ENCODE results near the gene ADAMTS8.

Gene ADAMTS8

GRCh38 chr11:130426223-130426836 is 2.1 kb downstream of the ADAMTS8 start:
- WGBS (ENCODE audit: extremely low coverage, insufficient coverage, low lambda C conversion rate), result no CpG with 5 or more reads among the region's 5 CpGs
- no peak overlapping the region for H3K4ac ChIP-seq (ENCODE audit: low read depth, low read length)

GRCh38 chr11:130425156-130425555 is 3.3 kb downstream of the ADAMTS8 start:
- Histone ChIP-seq H3K4ac (ENCODE audit: low read depth, low read length) (no peak overlapping the region), H4K8ac (ENCODE audit: low read depth, low read length) (no peak overlapping the region), H4K5ac (ENCODE audit: low read length) (no peak overlapping the region), H3K56ac (ENCODE audit: low read length) (no peak overlapping the region), H2BK5ac (ENCODE audit: low read length) (no peak overlapping the region), H3K4me2 (ENCODE audit: low read length) (no peak overlapping the region), H3K79me1 (ENCODE audit: low read length) (no peaks in the 10 kb centered on the region), H3K27me3 (ENCODE audit: insufficient read depth, low read length, poor library complexity) (peaks cover 9% of the 10 kb centered on the region), H3K36me3 (ENCODE audit: control insufficient read depth, insufficient read depth, low read length) (no peaks in the 10 kb centered on the region), H3K27ac (ENCODE audit: low read depth, low read length) (no peak overlapping the region), H3K18ac (ENCODE audit: low read length) (no peak overlapping the region), H2BK120ac (ENCODE audit: low read depth, low read length) (no peak overlapping the region), H3K23ac (ENCODE audit: low read length) (peak overlapping the region; percentile 1), H3K4me3 (ENCODE audit: low read length) (no peak overlapping the region), H3K4me1 (ENCODE audit: control insufficient read depth, low read depth, low read length) (no peaks in the 10 kb centered on the region), H2BK15ac (replicated peaks; ENCODE audit: low read depth) (no peak overlapping the region), H2AK5ac (ENCODE audit: low read length) (peak overlapping the region; percentile 46), H3K79me2 (ENCODE audit: control insufficient read depth, insufficient read depth, low read length) (no peaks in the 10 kb centered on the region), H3K9ac (ENCODE audit: low read length) (no peak overlapping the region)
- no CpG with 5 or more reads among the region's 8 CpGs for WGBS (ENCODE audit: extremely low coverage, insufficient coverage, low lambda C conversion rate)
- no peak for DNase-seq

More at GRCh38 chr11:130426223-130426836, 2.1 kb downstream of the ADAMTS8 start:
- no peak overlapping the region for H2BK5ac ChIP-seq (ENCODE audit: low read length)
- no peak for DNase-seq
- H3K79me1 ChIP-seq (ENCODE audit: low read length), result no peaks in the 10 kb centered on the region
- no peak overlapping the region for H3K56ac ChIP-seq (ENCODE audit: low read length)
- no peak overlapping the region for H2BK120ac ChIP-seq (ENCODE audit: low read depth, low read length)
- no peak overlapping the region for H3K4me2 ChIP-seq (ENCODE audit: low read length)
- H3K36me3 ChIP-seq (ENCODE audit: control insufficient read depth, insufficient read depth, low read length), result no peaks in the 10 kb centered on the region
- no peak overlapping the region for H4K8ac ChIP-seq (ENCODE audit: low read depth, low read length)
- H3K23ac ChIP-seq (ENCODE audit: low read length), result no peak overlapping the region
- H3K27ac ChIP-seq (ENCODE audit: low read depth, low read length), result no peak overlapping the region
- H3K4me1 ChIP-seq (ENCODE audit: control insufficient read depth, low read depth, low read length), result no peaks in the 10 kb centered on the region
- no peak overlapping the region for H4K5ac ChIP-seq (ENCODE audit: low read length)
- H3K79me2 ChIP-seq (ENCODE audit: control insufficient read depth, insufficient read depth, low read length), result no peaks in the 10 kb centered on the region
- H3K4me3 ChIP-seq (ENCODE audit: low read length), result no peak overlapping the region
- H3K18ac ChIP-seq (ENCODE audit: low read length), result no peak overlapping the region
- H3K9ac ChIP-seq (ENCODE audit: low read length), result no peak overlapping the region
- peaks cover 9% of the 10 kb centered on the region for H3K27me3 ChIP-seq (ENCODE audit: insufficient read depth, low read length, poor library complexity)
- H2AK5ac ChIP-seq (ENCODE audit: low read length), result no peak overlapping the region
- no peak overlapping the region for H2BK15ac ChIP-seq (replicated peaks; ENCODE audit: low read depth)

GRCh38 chr11:130424613-130425140 is 3.7 kb downstream of the ADAMTS8 start:
- no CpG with 5 or more reads among the region's 14 CpGs for WGBS (ENCODE audit: extremely low coverage, insufficient coverage, low lambda C conversion rate)
- no peaks in the 10 kb centered on the region for H3K79me1 ChIP-seq (ENCODE audit: low read length)
- H3K4me3 ChIP-seq (ENCODE audit: low read length), result no peak overlapping the region
- H2BK120ac ChIP-seq (ENCODE audit: low read depth, low read length), result no peak overlapping the region
- no peak overlapping the region for H4K8ac ChIP-seq (ENCODE audit: low read depth, low read length)
- H3K4me1 ChIP-seq (ENCODE audit: control insufficient read depth, low read depth, low read length), result no peaks in the 10 kb centered on the region
- no peak overlapping the region for H3K27ac ChIP-seq (ENCODE audit: low read depth, low read length)
- no peaks in the 10 kb centered on the region for H3K79me2 ChIP-seq (ENCODE audit: control insufficient read depth, insufficient read depth, low read length)
- no peak overlapping the region for H3K18ac ChIP-seq (ENCODE audit: low read length)
- H4K5ac ChIP-seq (ENCODE audit: low read length), result no peak overlapping the region
- no peak overlapping the region for H2BK5ac ChIP-seq (ENCODE audit: low read length)
- no peak overlapping the region for H2BK15ac ChIP-seq (replicated peaks; ENCODE audit: low read depth)
- no peaks in the 10 kb centered on the region for H3K36me3 ChIP-seq (ENCODE audit: control insufficient read depth, insufficient read depth, low read length)
- no peak overlapping the region for H3K4me2 ChIP-seq (ENCODE audit: low read length)
- H3K23ac ChIP-seq (ENCODE audit: low read length), result peak overlapping the region; percentile 1
- DNase-seq, result no peak
- peak overlapping the region; percentile 46 for H2AK5ac ChIP-seq (ENCODE audit: low read length)
- H3K56ac ChIP-seq (ENCODE audit: low read length), result peak overlapping the region; percentile 5
- H3K9ac ChIP-seq (ENCODE audit: low read length), result no peak overlapping the region
- H3K27me3 ChIP-seq (ENCODE audit: insufficient read depth, low read length, poor library complexity), result peaks cover 9% of the 10 kb centered on the region
- H3K4ac ChIP-seq (ENCODE audit: low read depth, low read length), result no peak overlapping the region

GRCh38 chr11:130423541-130424142 is 4.8 kb downstream of the ADAMTS8 start:
- DNase-seq, result peak; percentile 61
- no CpG with 5 or more reads among the region's 16 CpGs for WGBS (ENCODE audit: extremely low coverage, insufficient coverage, low lambda C conversion rate)

GRCh38 chr11:130422251-130422995 is 6.0 kb downstream of the ADAMTS8 start:
- Histone ChIP-seq H3K18ac (ENCODE audit: low read length) (no peak overlapping the region), H3K79me2 (ENCODE audit: control insufficient read depth, insufficient read depth, low read length) (no peaks in the 10 kb centered on the region), H2BK5ac (ENCODE audit: low read length) (no peak overlapping the region), H3K27ac (ENCODE audit: low read depth, low read length) (no peak overlapping the region), H3K56ac (ENCODE audit: low read length) (no peak overlapping the region), H3K27me3 (ENCODE audit: insufficient read depth, low read length, poor library complexity) (no peaks in the 10 kb centered on the region), H4K8ac (ENCODE audit: low read depth, low read length) (no peak overlapping the region), H3K4me2 (ENCODE audit: low read length) (no peak overlapping the region), H2AK5ac (ENCODE audit: low read length) (no peak overlapping the region), H3K4ac (ENCODE audit: low read depth, low read length) (no peak overlapping the region), H3K4me3 (ENCODE audit: low read length) (no peak overlapping the region), H2BK15ac (replicated peaks; ENCODE audit: low read depth) (no peak overlapping the region), H2BK120ac (ENCODE audit: low read depth, low read length) (no peak overlapping the region), H3K79me1 (ENCODE audit: low read length) (no peaks in the 10 kb centered on the region), H3K36me3 (ENCODE audit: control insufficient read depth, insufficient read depth, low read length) (no peaks in the 10 kb centered on the region), H3K23ac (ENCODE audit: low read length) (no peak overlapping the region), H3K9ac (ENCODE audit: low read length) (no peak overlapping the region), H4K5ac (ENCODE audit: low read length) (no peak overlapping the region), H3K4me1 (ENCODE audit: control insufficient read depth, low read depth, low read length) (no peaks in the 10 kb centered on the region)
- DNase-seq, result no peak
- no CpG with 5 or more reads among the region's 22 CpGs for WGBS (ENCODE audit: extremely low coverage, insufficient coverage, low lambda C conversion rate)

More at GRCh38 chr11:130423541-130424142, 4.8 kb downstream of the ADAMTS8 start:
- H3K23ac ChIP-seq (ENCODE audit: low read length), result no peak overlapping the region
- no peak overlapping the region for H2BK5ac ChIP-seq (ENCODE audit: low read length)
- no peak overlapping the region for H3K9ac ChIP-seq (ENCODE audit: low read length)
- no peaks in the 10 kb centered on the region for H3K79me2 ChIP-seq (ENCODE audit: control insufficient read depth, insufficient read depth, low read length)
- peak overlapping the region; percentile 2 for H3K18ac ChIP-seq (ENCODE audit: low read length)
- H3K36me3 ChIP-seq (ENCODE audit: control insufficient read depth, insufficient read depth, low read length), result no peaks in the 10 kb centered on the region
- peaks cover 2% of the 10 kb centered on the region for H3K27me3 ChIP-seq (ENCODE audit: insufficient read depth, low read length, poor library complexity)
- no peak overlapping the region for H4K5ac ChIP-seq (ENCODE audit: low read length)
- no peak overlapping the region for H2AK5ac ChIP-seq (ENCODE audit: low read length)
- no peak overlapping the region for H2BK120ac ChIP-seq (ENCODE audit: low read depth, low read length)
- no peak overlapping the region for H3K4me2 ChIP-seq (ENCODE audit: low read length)
- H2BK15ac ChIP-seq (replicated peaks; ENCODE audit: low read depth), result no peak overlapping the region
- no peaks in the 10 kb centered on the region for H3K79me1 ChIP-seq (ENCODE audit: low read length)
- H3K4me1 ChIP-seq (ENCODE audit: control insufficient read depth, low read depth, low read length), result no peaks in the 10 kb centered on the region
- H3K56ac ChIP-seq (ENCODE audit: low read length), result peak overlapping the region; percentile 26
- H4K8ac ChIP-seq (ENCODE audit: low read depth, low read length), result no peak overlapping the region
- H3K4ac ChIP-seq (ENCODE audit: low read depth, low read length), result no peak overlapping the region
- peak overlapping the region; percentile 5 for H3K27ac ChIP-seq (ENCODE audit: low read depth, low read length)
- no peak overlapping the region for H3K4me3 ChIP-seq (ENCODE audit: low read length)

Measured in mesendoderm (in vitro differentiated cells).